Measurements from ENCODE around the gene ERICH2.

The ERICH2 gene

DNA sequence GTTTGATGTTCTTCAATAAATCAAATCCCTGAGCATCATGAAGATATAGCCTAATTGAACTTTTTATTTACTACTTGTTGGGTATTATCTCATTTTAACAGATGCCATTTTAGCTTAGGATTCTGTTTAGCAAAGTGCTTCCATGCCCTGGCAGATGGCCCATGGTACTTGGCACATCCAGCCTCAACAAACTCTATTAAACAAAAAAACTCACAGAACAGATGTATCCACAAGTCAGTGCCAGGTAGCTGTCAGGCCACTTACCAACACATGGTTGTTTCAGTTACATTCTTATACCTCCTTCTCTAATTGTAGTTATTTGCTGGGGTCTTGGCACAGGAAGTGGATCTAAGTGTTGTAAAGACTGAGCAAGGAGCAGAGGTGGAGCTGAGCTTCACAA lies 76.1 kb downstream of the ERICH2 start:
- no peak for DNase-seq

DNA sequence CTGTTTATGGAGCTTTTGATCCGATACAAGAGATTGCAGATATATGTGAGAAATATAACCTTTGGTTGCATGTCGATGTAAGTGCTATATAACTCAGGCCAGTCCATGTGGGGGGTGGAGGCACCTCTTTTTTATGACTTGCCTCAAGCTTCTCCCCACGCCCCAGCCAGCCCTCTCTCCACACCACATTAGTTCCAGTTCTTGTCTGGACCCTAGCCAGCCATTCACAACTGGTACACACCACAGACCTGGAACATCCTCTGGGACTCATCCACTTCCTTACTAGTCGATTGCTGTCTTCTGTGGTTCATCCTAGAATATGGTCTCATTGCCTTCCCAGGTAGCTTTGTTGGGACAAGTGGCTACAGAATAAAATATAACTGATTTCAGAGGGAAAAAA lies 77.5 kb downstream of the ERICH2 start:
- DNase-seq: no peak
